ENCODE data around the gene SS18L1. TPM values are rescaled to one million over a fixed set of nuclear protein-coding genes. Genes with fewer than 3 reads are reported as not detected.

The SS18L1 gene
- total and polyA plus RNA-seq, 2 experiments from 2014 or later = 6.5 to 32.6 TPM

GRCh38 chr20:62165762-62166399, 22.3 kb downstream of the SS18L1 start:
- Histone ChIP-seq H3K36me3 (ENCODE audit: insufficient read depth) (peaks cover 26% of the 10 kb centered on the region), H3K79me2 (replicated peaks; ENCODE audit: insufficient read depth) (no peaks in the 10 kb centered on the region), H3K27me3 (ENCODE audit: insufficient read depth) (no peaks in the 10 kb centered on the region), H3K27ac (ENCODE audit: low read depth) (no peak overlapping the region), H3F3A (replicated peaks; ENCODE audit: low read depth) (no peaks in the 10 kb centered on the region), H3K4me3 (no peak overlapping the region), H3K4me1 (ENCODE audit: insufficient read depth) (no peaks in the 10 kb centered on the region), H3K4me2 (no peak overlapping the region), H3K9me2 (ENCODE audit: insufficient read depth) (no peaks in the 10 kb centered on the region), H4K20me1 (replicated peaks; ENCODE audit: insufficient read depth) (no peaks in the 10 kb centered on the region; the same call in 1 of the 2 replicates), H2AFZ (no peak overlapping the region)
- DNase-seq (ENCODE audit: low spot score) = no peak
- Mint-ChIP-seq H3K4me1 (no peaks in the 10 kb centered on the region), H3K27me3 (ENCODE audit: insufficient read depth, low read depth, poor library complexity) (peaks cover 13% of the 10 kb centered on the region), H3K9me3 (no peaks in the 10 kb centered on the region), H3K4me3 (no peak overlapping the region), H3K36me3 (ENCODE audit: low read depth) (peaks cover 46% of the 10 kb centered on the region), H3K27ac (no peak overlapping the region)
- ATAC-seq = no peak
- no peak for TF ChIP-seq ETS1 (IDR thresholded peaks at IDR 0.05)
- no peak for TF ChIP-seq POLR2AphosphoS5 (IDR thresholded peaks at IDR 0.05; ENCODE audit: low read depth)

- Histone ChIP-seq H3K4me3 (no peak overlapping the region), H3K9me2 (ENCODE audit: insufficient read depth) (no peaks in the 10 kb centered on the region), H3K27ac (ENCODE audit: low read depth) (no peak overlapping the region), H3K4me2 (no peak overlapping the region), H3K27me3 (ENCODE audit: insufficient read depth) (no peaks in the 10 kb centered on the region), H3F3A (replicated peaks; ENCODE audit: low read depth) (no peaks in the 10 kb centered on the region), H3K79me2 (replicated peaks; ENCODE audit: insufficient read depth) (no peaks in the 10 kb centered on the region), H2AFZ (no peak overlapping the region), H3K4me1 (ENCODE audit: insufficient read depth) (no peaks in the 10 kb centered on the region), H3K36me3 (ENCODE audit: insufficient read depth) (peaks cover 20% of the 10 kb centered on the region), H4K20me1 (replicated peaks; ENCODE audit: insufficient read depth) (no peaks in the 10 kb centered on the region; the same call in 1 of the 2 replicates)
- Mint-ChIP-seq H3K36me3 (ENCODE audit: low read depth) (peaks cover 37% of the 10 kb centered on the region), H3K4me3 (no peak overlapping the region), H3K27ac (no peak overlapping the region), H3K4me1 (no peaks in the 10 kb centered on the region), H3K9me3 (no peaks in the 10 kb centered on the region), H3K27me3 (ENCODE audit: insufficient read depth, low read depth, poor library complexity) (peaks cover 15% of the 10 kb centered on the region)
- ATAC-seq (no peak), DNase-seq (ENCODE audit: low spot score) (no peak)
- TF ChIP-seq ZNF331 (CRISPR knock-in tag; IDR thresholded peaks at IDR 0.05; ENCODE audit: low read depth) = no peak
- TF ChIP-seq EZH2 (IDR thresholded peaks at IDR 0.05; ENCODE audit: low read depth, unreplicated experiment) = no peak
Observed at GRCh38 chr20:62167474-62167873, 23.9 kb downstream of the SS18L1 start.

- H3K27me3 Mint-ChIP-seq (ENCODE audit: insufficient read depth, low read depth, poor library complexity) = peaks cover 15% of the 10 kb centered on the region
- no peak for TF ChIP-seq REST (IDR thresholded peaks at IDR 0.05; ENCODE audit: unreplicated experiment)
- TF ChIP-seq NANOG (IDR thresholded peaks at IDR 0.05; ENCODE audit: borderline replicate concordance) = no peak
- no peak for TF ChIP-seq CREB1 (CRISPR knock-in tag; IDR thresholded peaks at IDR 0.05; ENCODE audit: low read depth)
- no peak for TF ChIP-seq STAT1 (IDR thresholded peaks at IDR 0.05; ENCODE audit: unreplicated experiment)
- no peak for TF ChIP-seq ZNF331 (CRISPR knock-in tag; IDR thresholded peaks at IDR 0.05; ENCODE audit: low read depth)
- TF ChIP-seq JUNB (IDR thresholded peaks at IDR 0.05; ENCODE audit: unreplicated experiment) = no peak
- no peak for TF ChIP-seq ZNF114 (CRISPR knock-in tag; IDR thresholded peaks at IDR 0.05)
Observed at GRCh38 chr20:62168061-62168460, 24.5 kb downstream of the SS18L1 start.

More at GRCh38 chr20:62168061-62168460, 24.5 kb downstream of the SS18L1 start:
- H3K4me3 Mint-ChIP-seq = no peak overlapping the region
- H3K4me3 ChIP-seq = no peak overlapping the region
- no peaks in the 10 kb centered on the region for H3K4me1 ChIP-seq (ENCODE audit: insufficient read depth)
- H3K27ac Mint-ChIP-seq = peak overlapping the region; percentile 45; the same call in 1 of the 2 replicates
- no peaks in the 10 kb centered on the region for H3K9me2 ChIP-seq (ENCODE audit: insufficient read depth)
- peaks cover 16% of the 10 kb centered on the region for H3K36me3 ChIP-seq (ENCODE audit: insufficient read depth)
- no peak for ATAC-seq
- no peak overlapping the region for H2AFZ ChIP-seq
- peaks cover 35% of the 10 kb centered on the region for H3K36me3 Mint-ChIP-seq (ENCODE audit: low read depth)
- H3F3A ChIP-seq (replicated peaks; ENCODE audit: low read depth) = no peaks in the 10 kb centered on the region
- H3K4me1 Mint-ChIP-seq = no peaks in the 10 kb centered on the region
- H3K79me2 ChIP-seq (replicated peaks; ENCODE audit: insufficient read depth) = no peaks in the 10 kb centered on the region
- no peak for DNase-seq (ENCODE audit: low spot score)
- no peaks in the 10 kb centered on the region for H3K9me3 Mint-ChIP-seq
- no peak overlapping the region for H3K4me2 ChIP-seq
- no peak overlapping the region for H3K27ac ChIP-seq (ENCODE audit: low read depth)
- H4K20me1 ChIP-seq (replicated peaks; ENCODE audit: insufficient read depth) = no peaks in the 10 kb centered on the region; the same call in 1 of the 2 replicates
- H3K27me3 ChIP-seq (ENCODE audit: insufficient read depth) = no peaks in the 10 kb centered on the region
